CD4-positive, alpha-beta T cell (primary cell): ENCODE measurements around the gene IST1. TPM values are rescaled to one million over a fixed set of nuclear protein-coding genes. Genes with fewer than 3 reads are reported as not detected.

ENCODE experiments used
- ATAC-seq: fragments of 200-7000 bp; cut with Tn5 transposase; one replicate; pipeline ENCODE4 v1.10.0; 2022; ENCODE audit warnings: mild to moderate bottlenecking; ENCODE audit not compliant: poor library complexity
- CTCF ChIA-PET: fragments of 350-600 bp; sonication (Branson Sonifier 250); formaldehyde crosslinking; loops from one replicate; lab custom pipeline; 2021; ENCODE audit warnings: antibody characterized with exemption, inconsistent platforms; lab: Charles Lee
- POLR2A ChIA-PET: fragments of 350-600 bp; sonication (Branson Sonifier 250); formaldehyde crosslinking; loops from one replicate; lab custom pipeline; 2021; ENCODE audit warnings: antibody characterized with exemption, inconsistent platforms; lab: Charles Lee
- DNase-seq, 14 experiments: peaks; one replicate each; pipeline ENCODE4 v3.0.0-alpha.2; 2013 to 2020; ENCODE audit warnings: mixed read lengths in 2 of 14
- H3K27ac ChIP-seq, 2 donors: one replicate each; pipeline versions ENCODE4 v1.5.1 to v1.7.0; 2013; ENCODE audit warnings: low read length in 2 of 2, low read depth in 1 of 2, mild to moderate bottlenecking in 1 of 2
- H3K27me3 ChIP-seq, 2 experiments: 1 replicate in 1 of 2; 2 replicates in 1 of 2; pipeline versions ENCODE4 v1.6.1 to v1.7.0; 2013; ENCODE audit warnings: low read length in 2 of 2, control low read depth in 1 of 2, mild to moderate bottlenecking in 1 of 2, moderate library complexity in 1 of 2; ENCODE audit not compliant: insufficient read depth in 2 of 2, control insufficient read depth in 1 of 2
- H3K36me3 ChIP-seq: one replicate; pipeline ENCODE4 v1.6.1; 2013; ENCODE audit warnings: low read length, control low read depth; ENCODE audit not compliant: insufficient read depth
- H3K4me1 ChIP-seq: one replicate; pipeline ENCODE4 v1.6.1; 2013; ENCODE audit warnings: low read length, control low read depth; ENCODE audit not compliant: insufficient read depth
- H3K4me3 ChIP-seq: one replicate; pipeline ENCODE4 v1.5.1; 2013; ENCODE audit warnings: mild to moderate bottlenecking, low read length, moderate library complexity
- H3K9me3 ChIP-seq, 2 experiments: 1 replicate in 1 of 2; 2 replicates in 1 of 2; pipeline versions ENCODE4 v1.6.1 to v1.7.0; 2013; ENCODE audit warnings: low read length in 2 of 2, mild to moderate bottlenecking in 2 of 2, control low read depth in 1 of 2, moderate library complexity in 1 of 2; ENCODE audit not compliant: control insufficient read depth in 1 of 2, insufficient read depth in 1 of 2
- H3K27ac Mint-ChIP-seq: one replicate; pipeline ENCODE4 v1.8.0; 2020; ENCODE audit warnings: mixed read lengths
- H3K27me3 Mint-ChIP-seq: one replicate; pipeline ENCODE4 v1.8.0; 2021; ENCODE audit warnings: mixed read lengths
- H3K36me3 Mint-ChIP-seq: one replicate; pipeline ENCODE4 v1.8.0; 2021; ENCODE audit warnings: low read depth, mixed read lengths
- H3K4me1 Mint-ChIP-seq: one replicate; pipeline ENCODE4 v1.8.0; 2021; ENCODE audit warnings: low read depth, mixed read lengths
- H3K4me3 Mint-ChIP-seq: one replicate; pipeline ENCODE4 v1.8.0; 2020; ENCODE audit warnings: mild to moderate bottlenecking, mixed read lengths
- H3K9me3 Mint-ChIP-seq: one replicate; pipeline ENCODE4 v1.8.0; 2020; ENCODE audit warnings: mixed read lengths
- CTCF ChIP-seq: fragments of 200-600 bp; IDR thresholded peaks from one replicate; pipeline ENCODE4 v1.8.0; 2022; ENCODE audit warnings: antibody characterized with exemption, mild to moderate bottlenecking
- intact Hi-C, 2 experiments: fragments of 100-400 bp; cut with DNase I in 1 of 2; cut with micrococcal nuclease in 1 of 2; formaldehyde crosslinking; loops; one replicate each; pipeline versions ENCODE4 v1.15.1 to v1.9.0; 2023 to 2025; cut with DNase I, micrococcal nuclease
- total RNA-seq, 174 experiments: library from RNA in 2 of 174; stranded (reverse) in 2 of 174; gene quantifications; one replicate each; pipeline ENCODE4 v1.2.3 and lab custom pipeline; 2021 to 2026

Gene IST1
- total RNA-seq, 2 experiments from 2014 or later = 411 to 412 TPM

- H3K27me3 ChIP-seq = no peaks in the 10 kb centered on the region
- no peak for DNase-seq
- POLR2A ChIA-PET = interaction anchor here (1.8 kb wide), 1 partner anchor 28 kb away, joined by 8 read pairs; no protein-coding TSS in a partner anchor
- Mint-ChIP-seq H3K27ac (no peak overlapping the region), H3K4me1 (peaks cover 64% of the 10 kb centered on the region), H3K9me3 (no peaks in the 10 kb centered on the region), H3K27me3 (no peaks in the 10 kb centered on the region), H3K36me3 (peaks cover 72% of the 10 kb centered on the region), H3K4me3 (no peak overlapping the region)
- peaks cover 52% of the 10 kb centered on the region for H3K36me3 ChIP-seq
- ATAC-seq = no peak
- no peak for TF ChIP-seq CTCF
- no peak overlapping the region for H3K27ac ChIP-seq
- no peaks in the 10 kb centered on the region for H3K9me3 ChIP-seq
- H3K4me3 ChIP-seq = no peak overlapping the region
- intact Hi-C loops = no loop called here
- peaks cover 22% of the 10 kb centered on the region for H3K4me1 ChIP-seq
- CTCF ChIA-PET = interaction anchor here (0.7 kb wide), 1 partner anchor 15 kb away, joined by 3 read pairs; no protein-coding TSS in a partner anchor
Observed at GRCh38 chr16:71853413-71853812, 41.9 kb upstream of the IST1 start.

GRCh38 chr16:71854369-71854948, 40.9 kb upstream of the IST1 start:
- no peak for TF ChIP-seq CTCF
- Histone ChIP-seq H3K27me3 (no peaks in the 10 kb centered on the region), H3K9me3 (no peaks in the 10 kb centered on the region), H3K4me1 (peaks cover 22% of the 10 kb centered on the region), H3K4me3 (no peak overlapping the region), H3K27ac (no peak overlapping the region), H3K36me3 (peaks cover 50% of the 10 kb centered on the region)
- ATAC-seq (no peak), DNase-seq (no peak)
- Mint-ChIP-seq H3K4me3 (no peak overlapping the region), H3K27me3 (no peaks in the 10 kb centered on the region), H3K9me3 (no peaks in the 10 kb centered on the region), H3K36me3 (peaks cover 74% of the 10 kb centered on the region), H3K4me1 (peaks cover 70% of the 10 kb centered on the region), H3K27ac (peak overlapping the region; percentile 4)
- ChIA-PET CTCF (interaction anchor here (1.0 to 6.3 kb wide), 3 partner anchors 11 to 27 kb away, joined by 4 to 35 read pairs (median 4); partner anchors contain the start of gene ZNF821), POLR2A (interaction anchor here (0.8 to 0.9 kb wide), 2 partner anchors 26 to 46 kb away, joined by 4 to 5 read pairs; partner anchors contain the start of gene AP1G1)
- intact Hi-C loops = no loop called here

GRCh38 chr16:71855937-71856662, 39.2 kb upstream of the IST1 start:
- DNase-seq (peak in 2 of 14 experiments; percentile 20 to 60), ATAC-seq (peak; percentile 63)
- intact Hi-C loops = no loop called here
- H3K27ac Mint-ChIP-seq = peak overlapping the region; percentile 68
- Histone ChIP-seq H3K27me3 (no peaks in the 10 kb centered on the region), H3K4me3 (no peak overlapping the region), H3K4me1 (peaks cover 22% of the 10 kb centered on the region), H3K27ac (peak overlapping the region in 1 of 2 donors; percentile 11), H3K36me3 (peaks cover 44% of the 10 kb centered on the region), H3K9me3 (no peaks in the 10 kb centered on the region)
- H3K4me3 Mint-ChIP-seq = no peak overlapping the region
- TF ChIP-seq CTCF = no peak
- ChIA-PET POLR2A (interaction anchor here (0.6 to 1.4 kb wide), 3 partner anchors 14 to 36 kb away, joined by 3 to 4 read pairs (median 3); no protein-coding TSS in a partner anchor), CTCF (interaction anchor here (6.3 kb wide), 1 partner anchor 26 kb away, joined by 35 read pairs; the partner anchor contains the start of gene ZNF821)
- peaks cover 69% of the 10 kb centered on the region for H3K36me3 Mint-ChIP-seq
- no peaks in the 10 kb centered on the region for H3K9me3 Mint-ChIP-seq
- peaks cover 66% of the 10 kb centered on the region for H3K4me1 Mint-ChIP-seq
- H3K27me3 Mint-ChIP-seq = no peaks in the 10 kb centered on the region
